T-helper 1 cell treated with Interleukin-12 subunit alpha and Interleukin-12 subunit beta and Interleukin-4 antibody, amounts not matched to agents 30 μg/mL and 1 μg/mL, for 36 hours (primary cell): Measurements from ENCODE around the gene CCDC192.

ENCODE experiments used
- H3K27ac Mint-ChIP-seq: one replicate; pipeline ENCODE4 v1.8.0; 2021; ENCODE audit warnings: mild to moderate bottlenecking, mixed read lengths
- H3K27me3 Mint-ChIP-seq: one replicate; pipeline ENCODE4 v1.8.0; 2021; ENCODE audit warnings: low read depth, mixed read lengths
- H3K36me3 Mint-ChIP-seq: one replicate; pipeline ENCODE4 v1.8.0; 2021; ENCODE audit warnings: low read depth, mixed read lengths
- H3K4me1 Mint-ChIP-seq: one replicate; pipeline ENCODE4 v1.8.0; 2021; ENCODE audit warnings: low read depth, mixed read lengths
- H3K4me3 Mint-ChIP-seq: one replicate; pipeline ENCODE4 v1.8.0; 2021; ENCODE audit warnings: mild to moderate bottlenecking, moderate library complexity, mixed read lengths
- H3K9me3 Mint-ChIP-seq: one replicate; pipeline ENCODE4 v1.8.0; 2021; ENCODE audit warnings: mixed read lengths

The CCDC192 gene

GRCh38 chr5:127821896-127822295 is 118.7 kb downstream of the CCDC192 start:
- Mint-ChIP-seq H3K36me3 (no peaks in the 10 kb centered on the region), H3K4me3 (no peak overlapping the region), H3K4me1 (peaks cover 2% of the 10 kb centered on the region), H3K27me3 (peaks cover 5% of the 10 kb centered on the region), H3K27ac (no peak overlapping the region), H3K9me3 (no peaks in the 10 kb centered on the region)

GRCh38 chr5:127824126-127824525 is 120.9 kb downstream of the CCDC192 start:
- H3K4me1 Mint-ChIP-seq: peaks cover 2% of the 10 kb centered on the region
- no peaks in the 10 kb centered on the region for H3K36me3 Mint-ChIP-seq
- no peak overlapping the region for H3K4me3 Mint-ChIP-seq
- no peaks in the 10 kb centered on the region for H3K9me3 Mint-ChIP-seq
- H3K27ac Mint-ChIP-seq: no peak overlapping the region
- peaks cover 18% of the 10 kb centered on the region for H3K27me3 Mint-ChIP-seq

GRCh38 chr5:127826011-127826410 is 122.8 kb downstream of the CCDC192 start:
- no peaks in the 10 kb centered on the region for H3K36me3 Mint-ChIP-seq
- no peaks in the 10 kb centered on the region for H3K9me3 Mint-ChIP-seq
- peaks cover 26% of the 10 kb centered on the region for H3K27me3 Mint-ChIP-seq
- H3K4me1 Mint-ChIP-seq: no peaks in the 10 kb centered on the region
- H3K27ac Mint-ChIP-seq: no peak overlapping the region
- H3K4me3 Mint-ChIP-seq: no peak overlapping the region

- peaks cover 33% of the 10 kb centered on the region for H3K27me3 Mint-ChIP-seq
- no peaks in the 10 kb centered on the region for H3K9me3 Mint-ChIP-seq
Measured at GRCh38 chr5:127827451-127827850, 124.3 kb downstream of the CCDC192 start.

GRCh38 chr5:127830157-127830556 is 127.0 kb downstream of the CCDC192 start:
- H3K4me1 Mint-ChIP-seq: no peaks in the 10 kb centered on the region
- no peaks in the 10 kb centered on the region for H3K36me3 Mint-ChIP-seq
- H3K27ac Mint-ChIP-seq: no peak overlapping the region
- no peaks in the 10 kb centered on the region for H3K9me3 Mint-ChIP-seq
- H3K27me3 Mint-ChIP-seq: peaks cover 44% of the 10 kb centered on the region
- no peak overlapping the region for H3K4me3 Mint-ChIP-seq

More at GRCh38 chr5:127827451-127827850, 124.3 kb downstream of the CCDC192 start:
- H3K36me3 Mint-ChIP-seq: no peaks in the 10 kb centered on the region
- H3K4me1 Mint-ChIP-seq: no peaks in the 10 kb centered on the region
- no peak overlapping the region for H3K27ac Mint-ChIP-seq
- H3K4me3 Mint-ChIP-seq: no peak overlapping the region

- Mint-ChIP-seq H3K36me3 (no peaks in the 10 kb centered on the region), H3K27me3 (peaks cover 42% of the 10 kb centered on the region), H3K27ac (no peak overlapping the region), H3K4me3 (no peak overlapping the region), H3K9me3 (no peaks in the 10 kb centered on the region), H3K4me1 (no peaks in the 10 kb centered on the region)
Measured at GRCh38 chr5:127830829-127831598, 127.8 kb downstream of the CCDC192 start.

GRCh38 chr5:127832067-127832466 is 128.9 kb downstream of the CCDC192 start:
- no peak overlapping the region for H3K27ac Mint-ChIP-seq
- no peak overlapping the region for H3K4me3 Mint-ChIP-seq
- no peaks in the 10 kb centered on the region for H3K9me3 Mint-ChIP-seq
- H3K4me1 Mint-ChIP-seq: no peaks in the 10 kb centered on the region
- H3K36me3 Mint-ChIP-seq: no peaks in the 10 kb centered on the region
- H3K27me3 Mint-ChIP-seq: peaks cover 38% of the 10 kb centered on the region

- H3K27ac Mint-ChIP-seq: no peak overlapping the region
- no peak overlapping the region for H3K4me3 Mint-ChIP-seq
- peaks cover 26% of the 10 kb centered on the region for H3K27me3 Mint-ChIP-seq
- H3K9me3 Mint-ChIP-seq: no peaks in the 10 kb centered on the region
- peaks cover 3% of the 10 kb centered on the region for H3K4me1 Mint-ChIP-seq
- no peaks in the 10 kb centered on the region for H3K36me3 Mint-ChIP-seq
Measured at GRCh38 chr5:127834094-127834531, 130.9 kb downstream of the CCDC192 start.

GRCh38 chr5:127834554-127834953 is 131.4 kb downstream of the CCDC192 start:
- H3K4me1 Mint-ChIP-seq: peaks cover 3% of the 10 kb centered on the region
- peaks cover 25% of the 10 kb centered on the region for H3K27me3 Mint-ChIP-seq

GRCh38 chr5:127838661-127839060 is 135.5 kb downstream of the CCDC192 start:
- no peaks in the 10 kb centered on the region for H3K9me3 Mint-ChIP-seq
- no peak overlapping the region for H3K27ac Mint-ChIP-seq
- H3K4me3 Mint-ChIP-seq: no peak overlapping the region
- no peaks in the 10 kb centered on the region for H3K36me3 Mint-ChIP-seq
- H3K4me1 Mint-ChIP-seq: peaks cover 5% of the 10 kb centered on the region
- H3K27me3 Mint-ChIP-seq: peaks cover 6% of the 10 kb centered on the region

More at GRCh38 chr5:127834554-127834953, 131.4 kb downstream of the CCDC192 start:
- H3K9me3 Mint-ChIP-seq: no peaks in the 10 kb centered on the region
- H3K36me3 Mint-ChIP-seq: no peaks in the 10 kb centered on the region
- no peak overlapping the region for H3K27ac Mint-ChIP-seq
- no peak overlapping the region for H3K4me3 Mint-ChIP-seq

- no peak overlapping the region for H3K4me3 Mint-ChIP-seq
- H3K9me3 Mint-ChIP-seq: no peaks in the 10 kb centered on the region
- H3K27me3 Mint-ChIP-seq: peaks cover 2% of the 10 kb centered on the region
- peaks cover 5% of the 10 kb centered on the region for H3K4me1 Mint-ChIP-seq
- H3K27ac Mint-ChIP-seq: no peak overlapping the region
- no peaks in the 10 kb centered on the region for H3K36me3 Mint-ChIP-seq
Measured at GRCh38 chr5:127839072-127839471, 135.9 kb downstream of the CCDC192 start.

GRCh38 chr5:127839496-127840197 is 136.5 kb downstream of the CCDC192 start:
- no peak overlapping the region for H3K4me3 Mint-ChIP-seq
- H3K36me3 Mint-ChIP-seq: no peaks in the 10 kb centered on the region
- H3K4me1 Mint-ChIP-seq: peaks cover 5% of the 10 kb centered on the region
- no peaks in the 10 kb centered on the region for H3K9me3 Mint-ChIP-seq
- H3K27me3 Mint-ChIP-seq: no peaks in the 10 kb centered on the region
- H3K27ac Mint-ChIP-seq: no peak overlapping the region

- H3K4me3 Mint-ChIP-seq: no peak overlapping the region
- H3K36me3 Mint-ChIP-seq: no peaks in the 10 kb centered on the region
- H3K4me1 Mint-ChIP-seq: peaks cover 5% of the 10 kb centered on the region
- no peak overlapping the region for H3K27ac Mint-ChIP-seq
- H3K27me3 Mint-ChIP-seq: no peaks in the 10 kb centered on the region
- H3K9me3 Mint-ChIP-seq: no peaks in the 10 kb centered on the region
Measured at GRCh38 chr5:127840198-127840524, 137.0 kb downstream of the CCDC192 start.

- H3K4me3 Mint-ChIP-seq: no peak overlapping the region
- no peaks in the 10 kb centered on the region for H3K36me3 Mint-ChIP-seq
- no peaks in the 10 kb centered on the region for H3K9me3 Mint-ChIP-seq
- H3K4me1 Mint-ChIP-seq: peaks cover 5% of the 10 kb centered on the region
- H3K27me3 Mint-ChIP-seq: no peaks in the 10 kb centered on the region
- no peak overlapping the region for H3K27ac Mint-ChIP-seq
Measured at GRCh38 chr5:127840809-127841208, 137.6 kb downstream of the CCDC192 start.

GRCh38 chr5:127844581-127845021 is 141.4 kb downstream of the CCDC192 start:
- Mint-ChIP-seq H3K4me1 (peaks cover 2% of the 10 kb centered on the region), H3K27ac (no peak overlapping the region), H3K27me3 (no peaks in the 10 kb centered on the region), H3K36me3 (no peaks in the 10 kb centered on the region), H3K9me3 (no peaks in the 10 kb centered on the region), H3K4me3 (no peak overlapping the region)
